T-cell (primary cell): ENCODE data around the gene CIDEB. TPM values are rescaled to one million over a fixed set of nuclear protein-coding genes. Genes with fewer than 3 reads are reported as not detected.

ENCODE experiments used
- ATAC-seq, 4 experiments: fragments of 200-7000 bp in 3 of 4; fragments of 150-1000 bp in 1 of 4; cut with Tn5 transposase; replicated peaks in 1 of 4; 1 replicate in 3 of 4; 2 replicates in 1 of 4; pipeline ENCODE4 v1.10.0; 2021; ENCODE audit warnings: moderate library complexity in 3 of 4, mild to moderate bottlenecking in 2 of 4, moderate number of reproducible peaks in 1 of 4
- CTCF ChIA-PET, 2 donors: fragments of 300-600 bp; sonication (Branson Sonifier 250); formaldehyde crosslinking; loops; one replicate each; lab custom pipeline; 2022; ENCODE audit warnings: antibody characterized with exemption in 2 of 2; lab: Charles Lee
- POLR2A ChIA-PET, 2 donors: fragments of 300-600 bp; sonication (Branson Sonifier 250); formaldehyde crosslinking; loops; one replicate each; lab custom pipeline; 2022; ENCODE audit warnings: antibody characterized with exemption in 2 of 2; lab: Charles Lee
- DNase-seq, 35 experiments: peaks; one replicate each; pipeline versions ENCODE4 v3.0.0 to v3.0.0-alpha.2; 2013 to 2023
- H3K27ac ChIP-seq: one replicate; pipeline ENCODE4 v1.5.1; 2013; ENCODE audit warnings: low read length
- H3K27me3 ChIP-seq, 2 experiments: replicated peaks in 1 of 2; 1 replicate in 1 of 2; 2 replicates in 1 of 2; pipeline versions ENCODE4 v1.6.1 to v1.7.0; 2013; ENCODE audit warnings: low read length in 1 of 2, mixed read lengths in 1 of 2; ENCODE audit not compliant: control insufficient read depth in 2 of 2, insufficient read depth in 2 of 2; ENCODE audit errors: extremely low read depth in 1 of 2
- H3K36me3 ChIP-seq, 2 donors: 1 replicate in 1 of 2; 2 replicates in 1 of 2; pipeline versions ENCODE4 v1.6.1 to v1.7.0; 2013; ENCODE audit warnings: low read length in 1 of 2; ENCODE audit not compliant: control insufficient read depth in 2 of 2, insufficient read depth in 1 of 2; ENCODE audit errors: extremely low read depth in 1 of 2
- H3K4me1 ChIP-seq, 2 experiments: 1 replicate in 1 of 2; 2 replicates in 1 of 2; pipeline versions ENCODE4 v1.6.1 to v1.7.0; 2013; ENCODE audit warnings: low read length in 2 of 2, mixed read lengths in 1 of 2; ENCODE audit not compliant: insufficient read depth in 2 of 2, control insufficient read depth in 1 of 2; ENCODE audit errors: extremely low read depth in 1 of 2
- H3K4me3 ChIP-seq, 2 donors: 1 replicate in 1 of 2; 2 replicates in 1 of 2; pipeline versions ENCODE4 v1.5.1 to v1.7.0; 2013; ENCODE audit warnings: mild to moderate bottlenecking in 2 of 2, low read length in 1 of 2, moderate library complexity in 1 of 2; ENCODE audit not compliant: control insufficient read depth in 1 of 2; ENCODE audit errors: extremely low read depth in 1 of 2
- H3K9me3 ChIP-seq: 2 replicates; pipeline ENCODE4 v1.7.0; 2013
- H3K27ac Mint-ChIP-seq, 2 donors: one replicate each; pipeline ENCODE4 v1.8.0; 2020 to 2021; ENCODE audit warnings: mild to moderate bottlenecking in 2 of 2, mixed read lengths in 2 of 2
- H3K27me3 Mint-ChIP-seq, 2 donors: one replicate each; pipeline ENCODE4 v1.8.0; 2021 to 2022; ENCODE audit warnings: mixed read lengths in 2 of 2
- H3K36me3 Mint-ChIP-seq: one replicate; pipeline ENCODE4 v1.8.0; 2021; ENCODE audit warnings: mixed read lengths
- H3K4me1 Mint-ChIP-seq, 3 donors: one replicate each; pipeline ENCODE4 v1.8.0; 2020 to 2022; ENCODE audit warnings: mixed read lengths in 3 of 3, mild to moderate bottlenecking in 1 of 3
- H3K4me3 Mint-ChIP-seq, 3 donors: one replicate each; pipeline ENCODE4 v1.8.0; 2020 to 2022; ENCODE audit warnings: mild to moderate bottlenecking in 3 of 3, mixed read lengths in 3 of 3, moderate library complexity in 3 of 3
- H3K9me3 Mint-ChIP-seq, 3 donors: one replicate each; pipeline ENCODE4 v1.8.0; 2020 to 2022; ENCODE audit warnings: mixed read lengths in 3 of 3
- WGBS: methylation state at CpG from one replicate; pipeline ENCODE4 v1.1.5; 2013; ENCODE audit warnings: missing lambda C conversion rate; ENCODE audit not compliant: insufficient coverage; 5-methylcytosine and 5-hydroxymethylcytosine counted together
- total RNA-seq, 35 experiments: library from RNA in 6 of 35; stranded (reverse) in 6 of 35; fragments of 120-200 nt in 1 of 35; gene quantifications; one replicate each; pipeline versions ENCODE4 v1.2.1 to v1.2.4 and lab custom pipeline; 2013 to 2026

The CIDEB gene
- total RNA-seq, 5 donors from 2014 or later (not counting 1 experiment from before 2014, with no cell fraction given), result 13.0 to 22.8 (median 20.8) TPM

DNA sequence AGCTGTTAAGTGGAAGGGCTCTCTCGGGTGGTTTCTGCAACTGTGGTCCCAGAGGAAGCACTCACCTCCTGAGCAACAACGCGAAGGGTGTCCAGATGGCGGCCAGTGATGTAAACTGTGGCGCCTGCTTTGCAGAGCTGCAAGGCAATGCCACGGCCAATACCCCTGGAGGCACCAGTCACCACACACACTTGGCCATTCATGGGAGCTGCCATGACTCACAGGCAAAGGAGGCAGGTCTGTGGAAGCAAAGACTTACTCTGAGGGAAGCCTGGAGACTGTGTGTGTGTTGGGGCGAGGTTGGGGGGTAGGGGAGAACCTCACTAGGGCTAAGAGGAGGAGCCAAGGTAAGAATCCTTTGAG lies 8.9 kb downstream of the CIDEB start:
- Histone ChIP-seq H3K9me3 (no peaks in the 10 kb centered on the region), H3K4me1 (peaks cover 23 to 32% of the 10 kb centered on the region in 2 experiments), H3K4me3 (peak overlapping the region; percentile 70 to 82), H3K27me3 (no peaks in the 10 kb centered on the region), H3K27ac (peak overlapping the region; percentile 84), H3K36me3 (peaks cover 12 to 44% of the 10 kb centered on the region in 2 donors)
- no peaks in the 10 kb centered on the region for H3K9me3 Mint-ChIP-seq
- no peaks in the 10 kb centered on the region for H3K27me3 Mint-ChIP-seq
- 57% methylated on average over 4 of the region's 7 CpGs for WGBS
- peaks cover 45 to 60% (median 49%) of the 10 kb centered on the region in 3 donors for H3K4me1 Mint-ChIP-seq
- ChIA-PET POLR2A (interaction anchor here (0.6 to 3.0 kb wide), 2 partner anchors 56 to 111 kb away, joined by 4 to 17 read pairs; partner anchors contain the start of genes IPO4 (in 1 of the 2) and TINF2 (in 1 of the 2)), CTCF (interaction anchor here (0.7 to 6.5 kb wide), 8 partner anchors 9 to 133 kb away, joined by 3 to 104 read pairs (median 8); partner anchors contain the start of genes TINF2 (in 2 of the 2) and CIDEB (in 1 of the 2))
- no peak for ATAC-seq
- DNase-seq, result no peak
- peak overlapping the region; percentile 92 to 95 (median 93) for H3K4me3 Mint-ChIP-seq
- peaks cover 45% of the 10 kb centered on the region for H3K36me3 Mint-ChIP-seq
- peak overlapping the region; percentile 95 to 97 for H3K27ac Mint-ChIP-seq

DNA sequence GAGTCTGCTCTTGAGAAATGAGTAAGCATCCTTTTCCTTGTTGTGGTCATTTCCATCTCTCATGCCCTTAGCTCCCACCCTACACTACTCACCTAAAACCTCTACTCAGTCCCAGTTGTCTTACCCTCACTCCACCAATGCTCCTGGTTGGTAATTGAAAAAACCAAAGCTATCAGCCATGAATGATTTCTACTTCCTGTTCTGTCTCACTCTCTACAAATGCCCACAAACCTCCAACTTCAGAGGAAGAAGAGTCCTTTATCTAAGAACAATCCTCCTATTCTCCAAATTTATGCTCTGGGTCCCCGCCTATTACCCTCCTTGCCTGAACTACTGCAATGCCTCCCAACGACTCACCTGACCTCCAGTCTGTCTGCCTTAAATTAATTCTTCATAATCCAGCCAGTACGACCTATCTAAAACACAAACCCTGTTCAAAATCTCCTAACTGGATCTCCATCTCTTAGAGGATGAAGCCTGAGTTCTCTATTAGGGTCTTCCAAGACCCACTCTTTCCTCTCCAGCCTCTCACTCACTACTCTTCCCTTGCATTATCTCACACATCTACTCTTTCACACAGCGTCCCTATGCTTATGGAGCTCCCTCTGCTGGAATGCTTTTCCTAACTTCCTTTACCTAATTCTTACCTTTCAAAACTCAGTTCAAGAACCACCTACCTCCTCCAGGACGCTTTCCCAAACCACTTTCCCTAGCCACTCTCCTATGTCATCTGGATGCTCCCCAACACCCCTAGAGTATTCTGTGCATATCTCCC lies 10.4 kb downstream of the CIDEB start:
- H3K4me3 ChIP-seq, result no peak overlapping the region
- CTCF ChIA-PET, result interaction anchor here (0.6 to 6.5 kb wide), 23 partner anchors 10 to 139 kb away, joined by 3 to 104 read pairs (median 5); partner anchors contain the start of genes TINF2 (in 2 of the 2), CHMP4A (in 1 of the 2), CIDEB (in 1 of the 2) and LTB4R (in 1 of the 2)
- peak in 1 of 4 experiments; percentile 9 for ATAC-seq
- DNase-seq, result peak in 1 of 35 experiments; percentile 45
- H3K27ac Mint-ChIP-seq, result peak overlapping the region; percentile 67 to 72
- peaks cover 6 to 33% of the 10 kb centered on the region in 2 donors for H3K36me3 ChIP-seq
- no peaks in the 10 kb centered on the region for H3K27me3 Mint-ChIP-seq
- peak overlapping the region; percentile 75 for H3K27ac ChIP-seq
- POLR2A ChIA-PET, result interaction anchor here (1.1 to 3.0 kb wide), 2 partner anchors 27 to 55 kb away, joined by 3 to 17 read pairs; partner anchors contain the start of genes RABGGTA (in 1 of the 2) and TINF2 (in 1 of the 2)
- H3K4me1 Mint-ChIP-seq, result peaks cover 45 to 60% (median 49%) of the 10 kb centered on the region in 3 donors
- peaks cover 32% of the 10 kb centered on the region for H3K36me3 Mint-ChIP-seq
- H3K4me3 Mint-ChIP-seq, result peak overlapping the region; percentile 11 to 92 (median 37)
- WGBS, result 54% methylated on average over 5 of the region's 5 CpGs
- no peaks in the 10 kb centered on the region for H3K9me3 Mint-ChIP-seq
- peaks cover 23 to 32% of the 10 kb centered on the region in 2 experiments for H3K4me1 ChIP-seq
- H3K9me3 ChIP-seq, result no peaks in the 10 kb centered on the region
- no peaks in the 10 kb centered on the region for H3K27me3 ChIP-seq

DNA sequence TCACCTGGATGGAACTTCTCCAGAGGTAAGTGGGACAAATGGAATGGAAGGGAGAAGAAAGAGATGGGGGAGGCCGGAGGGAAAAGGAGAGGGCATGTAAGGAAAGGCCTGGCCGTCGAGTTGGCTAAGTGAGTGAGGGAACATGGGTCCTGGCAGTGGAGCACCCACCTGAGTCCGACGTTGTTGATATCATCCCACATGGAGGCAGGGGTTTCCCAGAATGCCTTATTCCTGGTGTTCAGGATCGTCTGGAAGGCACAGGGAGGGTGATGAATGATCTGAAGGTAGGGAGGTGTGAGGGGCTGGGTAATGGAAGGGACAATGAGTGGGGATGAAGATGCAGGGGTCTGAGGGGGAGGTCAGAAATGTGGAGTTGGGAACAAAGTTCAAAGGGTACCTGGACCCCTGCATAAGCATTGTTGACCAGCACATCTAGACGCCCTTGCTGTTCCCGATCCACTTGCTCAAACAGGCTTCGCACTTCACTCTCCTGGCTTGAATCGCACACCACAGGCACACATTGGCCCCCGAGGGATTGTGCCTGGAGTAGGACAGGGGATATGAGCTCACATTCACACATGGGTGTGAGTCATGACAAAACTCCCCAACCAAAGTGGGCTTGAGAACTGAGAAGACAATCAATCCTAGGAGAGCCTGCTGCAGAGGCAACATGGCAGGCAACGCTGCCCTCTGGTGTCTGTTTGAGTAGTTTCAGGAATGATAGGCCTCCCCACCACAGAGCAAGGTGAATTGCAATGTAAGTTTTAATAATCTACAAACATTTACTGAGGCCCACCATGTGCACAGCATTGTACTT lies 11.2 kb downstream of the CIDEB start:
- ChIA-PET POLR2A (interaction anchor here (1.1 to 3.0 kb wide), 2 partner anchors 26 to 54 kb away, joined by 3 to 17 read pairs; partner anchors contain the start of genes RABGGTA (in 1 of the 2) and TINF2 (in 1 of the 2)), CTCF (interaction anchor here (0.6 to 6.5 kb wide), 16 partner anchors 10 to 140 kb away, joined by 3 to 104 read pairs (median 5); partner anchors contain the start of genes TINF2 (in 2 of the 2), CIDEB (in 1 of the 2), LTB4R (in 1 of the 2) and LTB4R2 (in 1 of the 2))
- peaks cover 6 to 33% of the 10 kb centered on the region in 2 donors for H3K36me3 ChIP-seq

DNA sequence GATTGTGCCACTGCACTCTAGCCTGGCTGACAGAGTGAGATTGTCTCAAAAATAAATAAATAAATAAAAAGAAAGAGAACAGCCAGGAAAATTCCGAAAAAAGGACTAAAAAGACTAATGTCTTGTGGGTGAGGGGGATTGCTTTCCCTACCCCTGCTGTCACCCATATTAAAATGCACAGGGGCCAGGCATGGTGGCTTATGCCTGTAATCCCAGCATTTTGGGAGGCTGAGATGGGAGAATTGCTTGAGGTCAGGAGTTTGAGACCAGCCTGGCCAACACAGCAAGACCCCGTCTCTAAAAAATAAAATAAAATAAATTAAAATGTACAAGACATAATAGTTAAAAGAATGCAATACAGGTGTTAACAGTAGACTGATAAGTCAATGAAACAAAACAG lies 14.3 kb downstream of the CIDEB start:
- peaks cover 43% of the 10 kb centered on the region for H3K36me3 Mint-ChIP-seq
- H3K4me1 Mint-ChIP-seq, result peaks cover 21 to 35% (median 23%) of the 10 kb centered on the region in 3 donors
- no CpG with 5 or more reads among the region's 2 CpGs for WGBS
- H3K27ac ChIP-seq, result no peak overlapping the region
- ChIA-PET CTCF (no interaction called here), POLR2A (no interaction called here)
- no peak overlapping the region for H3K27ac Mint-ChIP-seq
- peaks cover 10 to 48% of the 10 kb centered on the region in 2 donors for H3K36me3 ChIP-seq
- H3K4me1 ChIP-seq, result peaks cover 9 to 25% of the 10 kb centered on the region in 2 experiments
- H3K27me3 ChIP-seq, result no peaks in the 10 kb centered on the region
- H3K9me3 Mint-ChIP-seq, result no peaks in the 10 kb centered on the region
- ATAC-seq, result no peak
- H3K9me3 ChIP-seq, result no peaks in the 10 kb centered on the region
- no peak for DNase-seq
- no peaks in the 10 kb centered on the region for H3K27me3 Mint-ChIP-seq
- no peak overlapping the region for H3K4me3 ChIP-seq
- no peak overlapping the region for H3K4me3 Mint-ChIP-seq

More for the DNA sequence above, 11.2 kb downstream of the CIDEB start:
- Histone ChIP-seq H3K4me1 (peaks cover 23 to 32% of the 10 kb centered on the region in 2 experiments), H3K27me3 (no peaks in the 10 kb centered on the region), H3K27ac (peak overlapping the region; percentile 75), H3K4me3 (no peak overlapping the region), H3K9me3 (no peaks in the 10 kb centered on the region)
- Mint-ChIP-seq H3K4me3 (peak overlapping the region in 1 of 3 donors; percentile 92), H3K9me3 (no peaks in the 10 kb centered on the region), H3K36me3 (peaks cover 32% of the 10 kb centered on the region), H3K27ac (peak overlapping the region; percentile 67 to 72), H3K27me3 (no peaks in the 10 kb centered on the region), H3K4me1 (peaks cover 44 to 53% (median 45%) of the 10 kb centered on the region in 3 donors)
- 78% methylated on average over 11 of the region's 12 CpGs for WGBS
- ATAC-seq, result peak; percentile 51 to 66 (median 52)
- peak in 34 of 35 experiments; percentile 37 to 89 (median 68) for DNase-seq

DNA sequence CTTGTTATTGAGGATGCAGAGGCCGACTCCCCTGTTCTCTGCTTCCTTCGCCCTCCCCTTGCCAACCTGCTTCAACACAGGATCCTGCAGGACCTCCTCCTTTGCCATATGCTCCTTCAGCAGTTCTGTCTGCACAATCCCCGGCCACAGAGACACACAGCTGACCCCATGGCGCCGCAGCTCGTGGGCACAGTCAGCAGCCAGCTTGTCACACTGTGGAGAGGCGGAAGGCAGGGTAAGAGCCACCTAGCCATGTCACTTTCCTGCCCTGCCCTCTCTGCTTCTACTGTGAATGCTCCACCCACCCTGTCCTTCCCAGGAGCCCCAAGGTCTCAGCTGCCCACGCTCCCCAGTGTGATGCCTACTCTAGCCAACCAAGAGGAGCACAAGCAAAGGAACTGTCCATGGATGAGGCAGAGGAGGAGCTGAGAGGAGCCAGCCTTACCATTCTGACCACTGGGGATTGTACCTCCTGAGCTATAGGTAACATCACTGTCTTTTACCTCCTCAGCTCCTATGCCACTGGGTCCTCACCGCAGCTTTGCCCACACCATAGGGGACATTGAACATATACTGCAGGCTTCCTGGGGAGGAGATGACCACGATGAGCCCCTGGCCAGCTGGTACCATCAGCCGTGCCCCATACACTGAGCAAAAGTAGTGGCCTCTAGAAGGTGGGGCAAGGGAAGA lies 15.5 kb downstream of the CIDEB start:
- no peak for ATAC-seq
- Histone ChIP-seq H3K4me1 (peaks cover 6 to 21% of the 10 kb centered on the region in 2 experiments), H3K36me3 (peaks cover 10 to 48% of the 10 kb centered on the region in 2 donors), H3K9me3 (no peaks in the 10 kb centered on the region), H3K27ac (no peak overlapping the region), H3K27me3 (no peaks in the 10 kb centered on the region), H3K4me3 (no peak overlapping the region)
- H3K27ac Mint-ChIP-seq, result no peak overlapping the region
- no peaks in the 10 kb centered on the region for H3K27me3 Mint-ChIP-seq
- POLR2A ChIA-PET, result interaction anchor here in 1 of 2 donors (0.6 to 1.7 kb wide), 2 partner anchors 15 to 63 kb away, joined by 4 read pairs; no protein-coding TSS in a partner anchor
- no peak overlapping the region for H3K4me3 Mint-ChIP-seq
- WGBS, result 100% methylated on average over 7 of the region's 11 CpGs
- peaks cover 13 to 27% (median 14%) of the 10 kb centered on the region in 3 donors for H3K4me1 Mint-ChIP-seq
- CTCF ChIA-PET, result interaction anchor here in 1 of 2 donors (1.8 kb wide), 1 partner anchor 16 kb away, joined by 8 read pairs; the partner anchor contains the start of gene CIDEB
- no peaks in the 10 kb centered on the region for H3K9me3 Mint-ChIP-seq
- H3K36me3 Mint-ChIP-seq, result peaks cover 43% of the 10 kb centered on the region
- DNase-seq, result no peak
